22Rv1 (cell line): ENCODE measurements around the gene METTL26.

ENCODE experiments used
- ZFX ChIP-seq: fragments of 450-650 bp; IDR thresholded peaks from 2 replicates; pipeline ENCODE4 v1.6.1; 2017; ENCODE audit warnings: antibody characterized with exemption, borderline replicate concordance
- TF ChIP-seq, protein P1 (sequence below): fragments of 450-650 bp; IDR thresholded peaks from 2 replicates; pipeline ENCODE4 v1.5.1; 2017; ENCODE audit warnings: mild to moderate bottlenecking

- TF ChIP-seq, protein P1, sequence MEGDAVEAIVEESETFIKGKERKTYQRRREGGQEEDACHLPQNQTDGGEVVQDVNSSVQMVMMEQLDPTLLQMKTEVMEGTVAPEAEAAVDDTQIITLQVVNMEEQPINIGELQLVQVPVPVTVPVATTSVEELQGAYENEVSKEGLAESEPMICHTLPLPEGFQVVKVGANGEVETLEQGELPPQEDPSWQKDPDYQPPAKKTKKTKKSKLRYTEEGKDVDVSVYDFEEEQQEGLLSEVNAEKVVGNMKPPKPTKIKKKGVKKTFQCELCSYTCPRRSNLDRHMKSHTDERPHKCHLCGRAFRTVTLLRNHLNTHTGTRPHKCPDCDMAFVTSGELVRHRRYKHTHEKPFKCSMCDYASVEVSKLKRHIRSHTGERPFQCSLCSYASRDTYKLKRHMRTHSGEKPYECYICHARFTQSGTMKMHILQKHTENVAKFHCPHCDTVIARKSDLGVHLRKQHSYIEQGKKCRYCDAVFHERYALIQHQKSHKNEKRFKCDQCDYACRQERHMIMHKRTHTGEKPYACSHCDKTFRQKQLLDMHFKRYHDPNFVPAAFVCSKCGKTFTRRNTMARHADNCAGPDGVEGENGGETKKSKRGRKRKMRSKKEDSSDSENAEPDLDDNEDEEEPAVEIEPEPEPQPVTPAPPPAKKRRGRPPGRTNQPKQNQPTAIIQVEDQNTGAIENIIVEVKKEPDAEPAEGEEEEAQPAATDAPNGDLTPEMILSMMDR, result no peak
- TF ChIP-seq ZFX, result no peak
These were observed 14.5 kb downstream of the METTL26 start for GRCh38 chr16:621526-622105.
